ENCODE data around the gene CFD.
A peak's percentile ranks its signal among the peaks of the same experiment; 100 is the strongest.

Gene CFD

DNA sequence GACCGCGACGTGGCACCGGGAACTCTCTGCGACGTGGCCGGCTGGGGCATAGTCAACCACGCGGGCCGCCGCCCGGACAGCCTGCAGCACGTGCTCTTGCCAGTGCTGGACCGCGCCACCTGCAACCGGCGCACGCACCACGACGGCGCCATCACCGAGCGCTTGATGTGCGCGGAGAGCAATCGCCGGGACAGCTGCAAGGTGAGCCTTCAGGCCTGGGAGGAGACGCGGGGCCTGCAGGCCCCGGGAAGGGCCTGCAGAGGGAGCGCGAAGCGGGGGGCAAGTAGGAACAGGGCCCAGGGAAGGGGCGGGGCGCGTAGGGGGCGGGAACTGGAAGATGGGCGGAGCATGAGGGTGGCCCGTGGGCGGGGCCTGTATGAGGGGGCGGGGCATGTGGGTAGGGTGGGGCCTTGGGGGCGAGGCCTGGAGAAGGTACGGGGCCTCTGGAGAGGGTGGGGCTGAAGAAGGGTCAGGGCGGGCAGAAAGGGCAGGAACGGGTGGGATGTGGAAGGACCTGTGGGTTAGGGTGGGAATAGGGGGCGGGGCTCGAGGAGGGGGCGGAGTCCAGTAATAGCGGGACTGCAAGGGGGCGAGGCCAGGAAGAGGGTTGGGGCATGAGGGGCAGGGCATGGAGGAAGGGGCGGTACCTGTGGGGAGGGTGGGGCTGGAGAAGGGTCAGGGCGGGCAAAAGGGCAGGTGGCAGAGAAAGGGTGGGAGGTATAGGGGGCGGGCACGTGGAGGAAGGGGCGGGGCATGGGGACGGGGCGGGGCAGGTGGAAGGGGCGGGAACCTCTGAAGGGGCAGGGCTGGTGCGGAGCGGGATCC is 2.5 kb downstream of the CFD start:
- Histone ChIP-seq H3F3A (ENCODE audit: low read depth) (no peaks in the 10 kb centered on the region), H3K4me2 (ENCODE audit: low read depth, low read length, poor library complexity, severe bottlenecking) (no peak overlapping the region), H3K4me3 (ENCODE audit: low read length, poor library complexity, severe bottlenecking) (no peak overlapping the region), H4K20me1 (ENCODE audit: insufficient read depth, low read length, poor library complexity, severe bottlenecking) (no peaks in the 10 kb centered on the region), H3K9ac (ENCODE audit: low read depth, low read length, poor library complexity, severe bottlenecking) (no peak overlapping the region), H3K36me3 (ENCODE audit: insufficient read depth, low read length) (no peaks in the 10 kb centered on the region), H3K79me2 (ENCODE audit: insufficient read depth, low read length) (no peaks in the 10 kb centered on the region), H2AFZ (ENCODE audit: low read length) (no peak overlapping the region), H3K9me2 (replicated peaks; ENCODE audit: low read depth, low read length) (no peaks in the 10 kb centered on the region), H3K9me3 (ENCODE audit: insufficient read depth, low read depth, low read length) (no peaks in the 10 kb centered on the region), H3K27me3 (ENCODE audit: insufficient read depth, low read length, poor library complexity, severe bottlenecking) (no peaks in the 10 kb centered on the region), H3K4me1 (ENCODE audit: insufficient read depth, low read length, poor library complexity, severe bottlenecking) (no peaks in the 10 kb centered on the region)
- no peak for TF ChIP-seq EZH2phosphoT487 (IDR thresholded peaks at IDR 0.05; ENCODE audit: borderline replicate concordance)
- TF ChIP-seq, protein P1, sequence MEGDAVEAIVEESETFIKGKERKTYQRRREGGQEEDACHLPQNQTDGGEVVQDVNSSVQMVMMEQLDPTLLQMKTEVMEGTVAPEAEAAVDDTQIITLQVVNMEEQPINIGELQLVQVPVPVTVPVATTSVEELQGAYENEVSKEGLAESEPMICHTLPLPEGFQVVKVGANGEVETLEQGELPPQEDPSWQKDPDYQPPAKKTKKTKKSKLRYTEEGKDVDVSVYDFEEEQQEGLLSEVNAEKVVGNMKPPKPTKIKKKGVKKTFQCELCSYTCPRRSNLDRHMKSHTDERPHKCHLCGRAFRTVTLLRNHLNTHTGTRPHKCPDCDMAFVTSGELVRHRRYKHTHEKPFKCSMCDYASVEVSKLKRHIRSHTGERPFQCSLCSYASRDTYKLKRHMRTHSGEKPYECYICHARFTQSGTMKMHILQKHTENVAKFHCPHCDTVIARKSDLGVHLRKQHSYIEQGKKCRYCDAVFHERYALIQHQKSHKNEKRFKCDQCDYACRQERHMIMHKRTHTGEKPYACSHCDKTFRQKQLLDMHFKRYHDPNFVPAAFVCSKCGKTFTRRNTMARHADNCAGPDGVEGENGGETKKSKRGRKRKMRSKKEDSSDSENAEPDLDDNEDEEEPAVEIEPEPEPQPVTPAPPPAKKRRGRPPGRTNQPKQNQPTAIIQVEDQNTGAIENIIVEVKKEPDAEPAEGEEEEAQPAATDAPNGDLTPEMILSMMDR (conservative IDR thresholded peaks at IDR 0.05; ENCODE audit: low read length), result no peak

DNA sequence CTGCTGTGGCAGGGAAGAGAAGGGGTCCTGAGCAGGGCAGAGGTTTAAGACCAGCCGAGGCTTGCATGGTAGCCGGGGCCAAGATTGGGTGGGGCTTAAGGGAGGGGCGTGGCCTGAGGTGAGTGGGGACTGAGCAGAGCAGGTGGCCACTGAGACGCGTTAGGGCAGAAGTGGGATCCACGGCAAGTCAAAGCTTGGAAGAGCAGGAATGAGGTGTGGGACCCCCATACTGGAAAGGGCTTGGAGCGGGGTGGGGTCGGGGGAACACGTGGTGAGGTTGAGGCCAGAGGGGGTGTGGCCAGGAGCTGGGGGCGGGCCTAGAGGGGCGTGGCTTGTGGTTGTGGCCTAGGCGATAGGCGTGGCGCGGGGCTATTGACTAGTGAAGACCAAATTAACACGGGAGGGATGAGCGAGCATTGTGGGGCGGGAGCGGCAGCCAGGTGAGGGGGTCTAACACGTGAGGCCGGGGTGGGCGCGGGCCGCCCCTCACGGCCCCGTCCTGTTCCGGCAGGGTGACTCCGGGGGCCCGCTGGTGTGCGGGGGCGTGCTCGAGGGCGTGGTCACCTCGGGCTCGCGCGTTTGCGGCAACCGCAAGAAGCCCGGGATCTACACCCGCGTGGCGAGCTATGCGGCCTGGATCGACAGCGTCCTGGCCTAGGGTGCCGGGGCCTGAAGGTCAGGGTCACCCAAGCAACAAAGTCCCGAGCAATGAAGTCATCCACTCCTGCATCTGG is 3.3 kb downstream of the CFD start:
- TF ChIP-seq, protein P1 (conservative IDR thresholded peaks at IDR 0.05; ENCODE audit: low read length), result no peak
- TF ChIP-seq EZH2phosphoT487 (IDR thresholded peaks at IDR 0.05; ENCODE audit: borderline replicate concordance), result no peak
- Histone ChIP-seq H4K20me1 (ENCODE audit: insufficient read depth, low read length, poor library complexity, severe bottlenecking) (no peaks in the 10 kb centered on the region), H3K79me2 (ENCODE audit: insufficient read depth, low read length) (no peaks in the 10 kb centered on the region), H3K9me3 (ENCODE audit: insufficient read depth, low read depth, low read length) (no peaks in the 10 kb centered on the region), H3K4me2 (ENCODE audit: low read depth, low read length, poor library complexity, severe bottlenecking) (no peak overlapping the region), H3F3A (ENCODE audit: low read depth) (no peaks in the 10 kb centered on the region), H3K9ac (ENCODE audit: low read depth, low read length, poor library complexity, severe bottlenecking) (no peak overlapping the region), H3K9me2 (replicated peaks; ENCODE audit: low read depth, low read length) (no peaks in the 10 kb centered on the region), H3K36me3 (ENCODE audit: insufficient read depth, low read length) (no peaks in the 10 kb centered on the region; the same call in 1 of the 2 replicates), H3K4me3 (ENCODE audit: low read length, poor library complexity, severe bottlenecking) (no peak overlapping the region), H3K4me1 (ENCODE audit: insufficient read depth, low read length, poor library complexity, severe bottlenecking) (no peaks in the 10 kb centered on the region), H2AFZ (ENCODE audit: low read length) (no peak overlapping the region), H3K27me3 (ENCODE audit: insufficient read depth, low read length, poor library complexity, severe bottlenecking) (no peaks in the 10 kb centered on the region)

DNA sequence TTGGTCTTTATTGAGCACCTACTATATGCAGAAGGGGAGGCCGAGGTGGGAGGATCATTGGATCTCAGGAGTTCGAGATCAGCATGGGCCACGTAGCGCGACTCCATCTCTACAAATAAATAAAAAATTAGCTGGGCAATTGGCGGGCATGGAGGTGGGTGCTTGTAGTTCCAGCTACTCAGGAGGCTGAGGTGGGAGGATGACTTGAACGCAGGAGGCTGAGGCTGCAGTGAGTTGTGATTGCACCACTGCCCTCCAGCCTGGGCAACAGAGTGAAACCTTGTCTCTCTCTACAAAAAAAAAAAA is 3.8 kb downstream of the CFD start:
- H3K4me2 ChIP-seq (ENCODE audit: low read depth, low read length, poor library complexity, severe bottlenecking), result peak overlapping the region; percentile 48
- H3K9me3 ChIP-seq (ENCODE audit: insufficient read depth, low read depth, low read length), result no peaks in the 10 kb centered on the region
- H3K9ac ChIP-seq (ENCODE audit: low read depth, low read length, poor library complexity, severe bottlenecking), result no peak overlapping the region
- no peaks in the 10 kb centered on the region for H3K9me2 ChIP-seq (replicated peaks; ENCODE audit: low read depth, low read length)
- no peaks in the 10 kb centered on the region for H3K4me1 ChIP-seq (ENCODE audit: insufficient read depth, low read length, poor library complexity, severe bottlenecking)
- no peaks in the 10 kb centered on the region for H3K79me2 ChIP-seq (ENCODE audit: insufficient read depth, low read length)
- no peak overlapping the region for H2AFZ ChIP-seq (ENCODE audit: low read length)
- peak overlapping the region; percentile 55 for H3K4me3 ChIP-seq (ENCODE audit: low read length, poor library complexity, severe bottlenecking)
- H4K20me1 ChIP-seq (ENCODE audit: insufficient read depth, low read length, poor library complexity, severe bottlenecking), result no peaks in the 10 kb centered on the region
- no peaks in the 10 kb centered on the region; the same call in 1 of the 2 replicates for H3K36me3 ChIP-seq (ENCODE audit: insufficient read depth, low read length)
- TF ChIP-seq, protein P1 (conservative IDR thresholded peaks at IDR 0.05; ENCODE audit: low read length), result no peak
- TF ChIP-seq EZH2phosphoT487 (IDR thresholded peaks at IDR 0.05; ENCODE audit: borderline replicate concordance), result no peak
- no peaks in the 10 kb centered on the region for H3F3A ChIP-seq (ENCODE audit: low read depth)
- H3K27me3 ChIP-seq (ENCODE audit: insufficient read depth, low read length, poor library complexity, severe bottlenecking), result no peaks in the 10 kb centered on the region
